ENCODE results near the gene CENPN. TPM values are rescaled to one million over a fixed set of nuclear protein-coding genes. Genes with fewer than 3 reads are reported as not detected.

The CENPN gene
- total RNA-seq, 2 experiments from 2014 or later = 51.7 to 54.8 TPM

DNA sequence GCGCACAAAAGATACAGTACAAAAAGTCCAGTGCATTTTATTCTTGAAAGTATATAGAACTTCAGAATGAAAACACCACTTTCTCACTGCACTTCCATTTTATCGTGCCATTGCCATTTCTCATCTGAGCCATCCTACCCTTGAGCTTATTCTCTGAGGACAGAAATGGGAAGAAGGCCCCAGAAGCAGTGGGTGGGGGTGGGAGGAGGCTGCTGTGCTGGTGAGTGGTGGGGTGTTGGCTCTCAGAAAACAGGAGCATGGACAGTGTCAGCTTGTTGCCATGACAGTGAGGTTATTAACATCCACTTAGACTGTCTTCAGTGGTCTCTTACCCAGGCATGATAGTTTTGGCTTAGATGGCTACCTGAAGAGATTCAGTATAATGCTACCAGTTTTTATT, 33.1 kb downstream of the CENPN start:
- ATAC-seq (no peak), DNase-seq (no peak)
- TF ChIP-seq, protein P1, sequence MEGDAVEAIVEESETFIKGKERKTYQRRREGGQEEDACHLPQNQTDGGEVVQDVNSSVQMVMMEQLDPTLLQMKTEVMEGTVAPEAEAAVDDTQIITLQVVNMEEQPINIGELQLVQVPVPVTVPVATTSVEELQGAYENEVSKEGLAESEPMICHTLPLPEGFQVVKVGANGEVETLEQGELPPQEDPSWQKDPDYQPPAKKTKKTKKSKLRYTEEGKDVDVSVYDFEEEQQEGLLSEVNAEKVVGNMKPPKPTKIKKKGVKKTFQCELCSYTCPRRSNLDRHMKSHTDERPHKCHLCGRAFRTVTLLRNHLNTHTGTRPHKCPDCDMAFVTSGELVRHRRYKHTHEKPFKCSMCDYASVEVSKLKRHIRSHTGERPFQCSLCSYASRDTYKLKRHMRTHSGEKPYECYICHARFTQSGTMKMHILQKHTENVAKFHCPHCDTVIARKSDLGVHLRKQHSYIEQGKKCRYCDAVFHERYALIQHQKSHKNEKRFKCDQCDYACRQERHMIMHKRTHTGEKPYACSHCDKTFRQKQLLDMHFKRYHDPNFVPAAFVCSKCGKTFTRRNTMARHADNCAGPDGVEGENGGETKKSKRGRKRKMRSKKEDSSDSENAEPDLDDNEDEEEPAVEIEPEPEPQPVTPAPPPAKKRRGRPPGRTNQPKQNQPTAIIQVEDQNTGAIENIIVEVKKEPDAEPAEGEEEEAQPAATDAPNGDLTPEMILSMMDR (IDR thresholded peaks at IDR 0.05) = no peak
- no peak overlapping the region for H3K4me3 Mint-ChIP-seq
- H3K27ac Mint-ChIP-seq = no peak overlapping the region
- peaks cover 26% of the 10 kb centered on the region for H3K4me1 Mint-ChIP-seq (ENCODE audit: low read depth)
- H3K27me3 Mint-ChIP-seq = no peaks in the 10 kb centered on the region
- H3K36me3 Mint-ChIP-seq (ENCODE audit: low read depth) = peaks cover 39% of the 10 kb centered on the region
- ChIA-PET POLR2A (no interaction called here), CTCF (interaction anchor here (1.5 kb wide), 1 partner anchor 98 kb away, joined by 3 read pairs; no protein-coding TSS in a partner anchor)
- intact Hi-C loops (cut with micrococcal nuclease) = no loop called here
- no peaks in the 10 kb centered on the region for H3K9me3 Mint-ChIP-seq

DNA sequence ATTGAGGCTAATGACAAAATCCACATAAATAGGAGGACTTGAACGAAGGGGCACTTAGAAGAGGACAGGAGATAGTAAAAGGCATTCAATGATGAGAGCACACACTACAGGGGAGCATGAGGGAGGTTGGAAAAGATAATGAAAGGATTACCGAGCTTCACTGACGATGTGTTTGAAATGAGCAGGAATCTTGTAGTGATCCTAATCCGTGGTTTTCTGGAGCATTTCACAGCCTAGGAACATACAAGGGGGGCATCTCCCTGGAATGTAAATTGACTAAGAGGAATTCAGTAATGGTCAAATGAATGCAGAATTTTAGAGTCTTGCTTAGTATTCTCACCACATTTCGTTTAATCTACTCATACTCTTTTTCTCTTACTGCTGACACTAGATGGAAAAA, 33.8 kb downstream of the CENPN start:
- intact Hi-C loops (cut with micrococcal nuclease) = no loop called here
- POLR2A ChIA-PET = no interaction called here
- no peak for DNase-seq
- H3K27ac Mint-ChIP-seq = peak overlapping the region; percentile 14
- no peak overlapping the region for H3K4me3 Mint-ChIP-seq
- H3K27me3 Mint-ChIP-seq = no peaks in the 10 kb centered on the region
- peaks cover 43% of the 10 kb centered on the region for H3K36me3 Mint-ChIP-seq (ENCODE audit: low read depth)
- TF ChIP-seq, protein P1 (IDR thresholded peaks at IDR 0.05) = no peak
- H3K4me1 Mint-ChIP-seq (ENCODE audit: low read depth) = peaks cover 24% of the 10 kb centered on the region
- no peak for ATAC-seq
- no peaks in the 10 kb centered on the region for H3K9me3 Mint-ChIP-seq
- CTCF ChIA-PET = interaction anchor here (1.5 kb wide), 1 partner anchor 98 kb away, joined by 3 read pairs; no protein-coding TSS in a partner anchor

DNA sequence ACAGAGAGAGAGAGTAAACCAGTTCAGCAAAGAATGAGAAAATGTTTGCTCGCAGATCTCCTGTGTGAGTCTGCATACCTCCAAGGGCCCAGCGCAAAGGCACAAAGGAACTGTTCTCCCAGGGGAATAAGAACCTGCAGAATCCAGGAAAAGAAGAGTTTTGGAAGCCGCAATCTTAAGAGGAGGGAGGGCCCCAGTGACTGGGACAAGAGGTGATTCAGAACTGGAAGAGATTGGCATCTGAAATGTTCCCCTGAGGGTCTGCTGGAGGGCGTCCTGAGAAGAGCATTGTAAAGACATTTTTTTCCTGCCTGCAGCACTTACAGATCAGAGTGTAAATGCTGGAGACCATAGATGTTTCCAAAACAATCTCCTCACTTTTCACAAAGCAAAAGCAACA, 34.7 kb downstream of the CENPN start:
- H3K4me3 Mint-ChIP-seq = no peak overlapping the region
- ATAC-seq (no peak), DNase-seq (no peak)
- TF ChIP-seq, protein P1 (IDR thresholded peaks at IDR 0.05) = no peak
- no peaks in the 10 kb centered on the region for H3K9me3 Mint-ChIP-seq
- CTCF ChIA-PET = no interaction called here
- H3K36me3 Mint-ChIP-seq (ENCODE audit: low read depth) = peaks cover 42% of the 10 kb centered on the region
- H3K27me3 Mint-ChIP-seq = no peaks in the 10 kb centered on the region
- H3K4me1 Mint-ChIP-seq (ENCODE audit: low read depth) = peaks cover 22% of the 10 kb centered on the region
- intact Hi-C loops (cut with micrococcal nuclease) = no loop called here
- peak overlapping the region; percentile 20 for H3K27ac Mint-ChIP-seq
- POLR2A ChIA-PET = no interaction called here

DNA sequence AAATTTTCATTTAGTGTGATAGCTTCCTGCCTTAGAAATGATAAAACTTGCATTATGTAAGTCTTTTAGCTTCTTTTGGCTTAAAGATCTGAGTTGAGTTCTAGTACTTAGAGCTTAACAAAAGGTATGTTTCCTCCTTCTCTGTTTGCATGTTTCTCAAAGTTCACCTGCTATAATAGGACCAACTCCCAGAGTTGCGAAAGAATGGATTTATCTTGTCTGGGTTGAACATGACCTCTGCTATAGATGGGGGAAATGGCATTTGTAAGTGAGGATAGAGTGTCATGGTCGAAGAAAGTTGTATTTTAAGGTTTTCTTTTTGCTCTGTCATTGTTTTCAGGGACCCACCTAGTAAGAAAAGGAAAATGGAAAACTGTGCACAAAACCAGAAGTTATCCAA, 35.8 kb downstream of the CENPN start:
- intact Hi-C loops (cut with micrococcal nuclease) = no loop called here
- TF ChIP-seq, protein P1 (IDR thresholded peaks at IDR 0.05) = no peak
- Mint-ChIP-seq H3K36me3 (ENCODE audit: low read depth) (peaks cover 36% of the 10 kb centered on the region), H3K9me3 (no peaks in the 10 kb centered on the region), H3K27ac (peak overlapping the region; percentile 31), H3K4me1 (ENCODE audit: low read depth) (peaks cover 13% of the 10 kb centered on the region), H3K27me3 (no peaks in the 10 kb centered on the region), H3K4me3 (no peak overlapping the region)
- ChIA-PET POLR2A (no interaction called here), CTCF (no interaction called here)
- ATAC-seq = no peak
- no peak for DNase-seq

DNA sequence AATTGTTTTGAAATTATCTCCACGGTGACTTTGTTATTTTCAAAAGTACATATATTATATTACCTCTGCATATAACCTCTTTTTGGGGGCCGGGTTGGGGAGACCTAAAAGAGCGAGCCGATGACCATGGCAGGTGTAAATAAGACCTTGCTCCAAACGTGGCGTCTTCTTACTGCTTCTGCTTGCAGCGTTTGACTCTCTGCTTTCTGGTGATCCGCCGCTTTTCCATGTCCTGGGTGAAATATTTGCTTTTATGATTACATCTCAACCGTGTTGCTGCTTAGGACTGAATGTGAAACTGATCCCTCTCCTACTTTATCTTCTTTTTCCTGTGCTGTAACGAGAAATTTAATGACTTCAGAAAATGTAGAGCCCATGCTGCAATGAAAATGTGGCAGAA, 46.7 kb downstream of the CENPN start:
- intact Hi-C loops (cut with micrococcal nuclease) = no loop called here
- Mint-ChIP-seq H3K4me1 (ENCODE audit: low read depth) (peaks cover 6% of the 10 kb centered on the region), H3K27me3 (no peaks in the 10 kb centered on the region), H3K4me3 (no peak overlapping the region), H3K27ac (no peak overlapping the region), H3K9me3 (peaks cover 14% of the 10 kb centered on the region), H3K36me3 (ENCODE audit: low read depth) (peaks cover 4% of the 10 kb centered on the region)
- ATAC-seq (no peak), DNase-seq (no peak)
- POLR2A ChIA-PET = no interaction called here
- TF ChIP-seq, protein P1 (IDR thresholded peaks at IDR 0.05) = no peak
- CTCF ChIA-PET = interaction anchor here (0.5 kb wide), 1 partner anchor 271 kb away, joined by 3 read pairs; no protein-coding TSS in a partner anchor

All from activated CD8-positive, alpha-beta T cell treated with anti-CD3 and anti-CD28 coated beads for 36 hours (primary cell).